K562 (cell line): ENCODE results near the gene DPP3. TPM values are rescaled to one million over a fixed set of nuclear protein-coding genes. Genes with fewer than 3 reads are reported as not detected.

Experiments used
- ATAC-seq: fragments of 200-7000 bp; cut with Tn5 transposase; 3 replicates; pipeline ENCODE4 v1.9.1; 2020; ENCODE audit warnings: moderate library complexity
- BruUV-seq: library from RNA; stranded (reverse); fragments of 400-500 nt; replicated peaks from 2 replicates; lab custom pipeline; 2021; lab: Mats Ljungman, UMichigan
- CTCF ChIA-PET: fragments of 300-600 bp; formaldehyde crosslinking; extraction: SDS; loops from one replicate; lab custom pipeline; 2021; ENCODE audit warnings: low intra/inter-chr PET ratio; lab: Yijun Ruan, JAX
- POLR2A ChIA-PET: fragments of 300-600, 350-650 bp; sonication (Branson Sonifier 250); formaldehyde crosslinking; extraction: SDS; loops from one replicate; lab custom pipeline; 2021; ENCODE audit warnings: antibody characterized with exemption, inconsistent platforms; lab: Yijun Ruan, JAX
- DNase-seq, 4 experiments: peaks; one replicate each; pipeline versions ENCODE4 v3.0.0 to v3.0.0-alpha.2; 2011 to 2018; ENCODE audit warnings: low spot score in 3 of 4, mixed read lengths in 3 of 4; ENCODE audit errors: extremely low read depth in 1 of 4
- FAIRE-seq: peaks from 2 replicates; lab custom pipeline; 2011; peaks lifted over from hg19 to GRCh38; lab: Jason Lieb, UNC
- H2AFZ ChIP-seq: 2 replicates; pipeline ENCODE4 v1.6.0; 2011; ENCODE audit warnings: low read depth, low read length, control low read depth, inconsistent platforms
- H3K27ac ChIP-seq: fragments of 200-600 bp; 3 replicates; pipeline ENCODE4 v1.8.0; 2011; ENCODE audit warnings: low read depth, mild to moderate bottlenecking, control low read depth, inconsistent platforms, low read length, moderate library complexity, mixed read lengths; ENCODE audit errors: extremely low read depth
- H3K27me3 ChIP-seq, 2 experiments: fragments of 300-600 bp in 1 of 2; 2 replicates in 1 of 2; 3 replicates in 1 of 2; pipeline versions ENCODE4 v1.6.0 to v1.8.0; 2011; ENCODE audit warnings: inconsistent platforms in 2 of 2, low read length in 2 of 2, mild to moderate bottlenecking in 1 of 2, mixed read lengths in 1 of 2, moderate library complexity in 1 of 2; ENCODE audit not compliant: control insufficient read depth in 2 of 2, insufficient read depth in 2 of 2
- H3K36me3 ChIP-seq: fragments of 300-600 bp; 3 replicates; pipeline ENCODE4 v1.8.0; 2011; ENCODE audit warnings: mild to moderate bottlenecking, low read length, inconsistent platforms; ENCODE audit not compliant: control insufficient read depth, insufficient read depth
- H3K4me1 ChIP-seq, 2 experiments: fragments of 200-600 bp in 1 of 2; replicated peaks in 1 of 2; 2 replicates in 1 of 2; 3 replicates in 1 of 2; pipeline versions ENCODE4 v1.5.1 to v1.8.0; 2011; ENCODE audit warnings: inconsistent platforms in 2 of 2, low read length in 2 of 2, mild to moderate bottlenecking in 1 of 2, mixed read lengths in 1 of 2, moderate library complexity in 1 of 2; ENCODE audit not compliant: control insufficient read depth in 2 of 2, insufficient read depth in 2 of 2
- H3K4me2 ChIP-seq: 2 replicates; pipeline ENCODE4 v1.6.1; 2011; ENCODE audit warnings: low read length, control low read depth, inconsistent platforms, mixed read lengths; ENCODE audit not compliant: insufficient read depth
- H3K4me3 ChIP-seq: fragments of 200-600 bp; sonication (generic), shearing (Covaris generic); 2 replicates; pipeline ENCODE4 v1.5.1; 2016; ENCODE audit warnings: control low read depth, inconsistent platforms
- H3K79me2 ChIP-seq: fragments of 200-600 bp; 3 replicates; pipeline ENCODE4 v1.8.0; 2011; ENCODE audit warnings: low read length, inconsistent platforms; ENCODE audit not compliant: control insufficient read depth, insufficient read depth
- H3K9ac ChIP-seq, 2 experiments: 2 replicates each; pipeline versions ENCODE4 v1.6.0 to v1.6.1; 2011; ENCODE audit warnings: low read depth in 2 of 2, low read length in 2 of 2, control low read depth in 1 of 2, inconsistent platforms in 1 of 2, mild to moderate bottlenecking in 1 of 2, mixed read lengths in 1 of 2; ENCODE audit not compliant: insufficient read depth in 1 of 2
- H3K9me1 ChIP-seq: one replicate; pipeline ENCODE4 v1.6.0; 2011; ENCODE audit warnings: inconsistent platforms, mild to moderate bottlenecking, low read length, moderate library complexity; ENCODE audit not compliant: control insufficient read depth, insufficient read depth
- H3K9me3 ChIP-seq: replicated peaks from 2 replicates; pipeline ENCODE4 v1.5.1; 2011; ENCODE audit warnings: low read depth, low read length, inconsistent platforms; ENCODE audit not compliant: control insufficient read depth, insufficient read depth
- H4K20me1 ChIP-seq: replicated peaks from 2 replicates; pipeline ENCODE4 v1.6.1; 2011; ENCODE audit warnings: low read length, inconsistent platforms, mixed read lengths; ENCODE audit not compliant: control insufficient read depth, insufficient read depth
- DPF2 ChIP-seq: fragments of 450-650 bp; IDR thresholded peaks from 2 replicates; pipeline ENCODE4 v1.6.1; 2016
- EP300 ChIP-seq: IDR thresholded peaks from 2 replicates; pipeline ENCODE4 v1.6.1; 2012; ENCODE audit warnings: low read length, improper control_type of control experiment
- ETS2 ChIP-seq: IDR thresholded peaks from 2 replicates; pipeline ENCODE4 v1.6.1; 2016; ENCODE audit warnings: borderline replicate concordance, missing genetic modification characterization, mild to moderate bottlenecking, moderate library complexity, missing compliant biosample characterization; ENCODE audit not compliant: poor library complexity, severe bottlenecking
- ILF3 ChIP-seq: fragments of 450-650 bp; IDR thresholded peaks from 2 replicates; pipeline ENCODE4 v1.6.1; 2018; ENCODE audit warnings: antibody characterized with exemption, mild to moderate bottlenecking, moderate library complexity, borderline replicate concordance
- MTA2 ChIP-seq: fragments of 450-650 bp; IDR thresholded peaks from 2 replicates; pipeline ENCODE4 v1.6.1; 2016; ENCODE audit warnings: low read depth
- TAF7 ChIP-seq: fragments of 450-650 bp; IDR thresholded peaks from 2 replicates; pipeline ENCODE4 v1.6.1; 2016; ENCODE audit warnings: missing genetic modification characterization, missing compliant biosample characterization
- TEAD1 ChIP-seq, 2 experiments: fragments of 450-650 bp in 1 of 2; sonication (generic) in 1 of 2; formaldehyde crosslinking; IDR thresholded peaks; 2 replicates each; pipeline versions ENCODE4 v1.4.0 to v1.8.0; 2020 to 2022; ENCODE audit warnings: mild to moderate bottlenecking in 2 of 2, missing genetic modification reagents in 1 of 2
- ZBTB2 ChIP-seq: fragments of 450-650 bp; IDR thresholded peaks from 2 replicates; pipeline ENCODE4 v1.6.1; 2016; ENCODE audit warnings: antibody characterized with exemption
- ZNF717 ChIP-seq: fragments of 250-450 bp; sonication (Bioruptor Pico); IDR thresholded peaks from 2 replicates; pipeline ENCODE4 v1.5.0; 2021
- WGBS: fragments of 100-300 bp; shearing (Covaris generic); methylation state at CpG from one replicate; pipeline ENCODE4 v1.1.6; 2016; ENCODE audit warnings: low coverage, mixed read lengths; ENCODE audit not compliant: insufficient coverage; ENCODE audit errors: missing lambda C conversion rate; 5-methylcytosine and 5-hydroxymethylcytosine counted together
- in situ Hi-C: fragments of 300-500 bp; cut with MboI; formaldehyde crosslinking; loops from 4 replicates; pipeline ENCODE4 v1.15.0; 2018; ENCODE audit warnings: inconsistent platforms, mixed read lengths
- intact Hi-C: fragments of 100-400 bp; cut with micrococcal nuclease; formaldehyde crosslinking; loops from 2 replicates; pipeline ENCODE4 v1.14.2; 2022
- polyA plus RNA-seq, 8 experiments: library from polyadenylated mRNA; depleted of rRNA in 4 of 8; stranded (reverse) in 5 of 8; unstranded in 3 of 8; fragments of >200 nt; fragmentation: Nextera tagmentation in 2 of 8; fragmentation: Illumina TruSeq in 1 of 8; extraction: Ambion mirVana in 2 of 8; extraction: Trizol in 1 of 8; gene quantifications; 2 replicates each; pipeline versions ENCODE4 v1.2.1 to v1.2.3, GENCODE V29; 2011 to 2014; ENCODE audit warnings: inconsistent platforms in 1 of 8, missing spikeins in 1 of 8
- total RNA-seq, 7 experiments: library from RNA; depleted of rRNA in 6 of 7; stranded (reverse); fragments of >200 nt in 6 of 7; fragmentation: Illumina TruSeq in 2 of 7; extraction: Trizol in 2 of 7; gene quantifications; 2 replicates each; pipeline versions ENCODE4 v1.2.1 to v1.2.3, GENCODE V29; 2011 to 2021; ENCODE audit warnings: low replicate concordance in 1 of 7

The DPP3 gene
- total and polyA plus RNA-seq, 9 of the 15 experiments (the other 6 are each of a cell fraction or from before 2014, with no cell fraction given): 3.7 to 69.2 (median 43.3) TPM

GRCh38 chr11:66479394-66480116, 679 bp upstream of the DPP3 start:
- peak; percentile 39 to 50 (median 46) for DNase-seq
- FAIRE-seq: no peak
- H3K9me1 ChIP-seq: no peaks in the 10 kb centered on the region
- H3K4me2 ChIP-seq: peak overlapping the region; percentile 87
- H3K36me3 ChIP-seq: peaks cover 20% of the 10 kb centered on the region; the same call in 2 of the 3 replicates
- in situ Hi-C loops: no loop called here
- TSS peak; percentile 90 for BruUV-seq
- peaks cover 9% of the 10 kb centered on the region; the same call in 1 of the 2 replicates for H4K20me1 ChIP-seq
- ChIA-PET POLR2A (interaction anchor here (0.6 to 2.2 kb wide), 18 partner anchors 8 to 428 kb away, joined by 3 to 18 read pairs (median 4); partner anchors contain the start of genes BBS1, MRPL11, PELI3 and RBM4), CTCF (interaction anchor here (2.0 to 4.2 kb wide), 2 partner anchors 72 to 93 kb away, joined by 5 to 50 read pairs; no protein-coding TSS in a partner anchor)
- intact Hi-C loops: loop anchor here (1.0 to 5.0 kb wide), 3 partner anchors 40 to 198 kb away; partner anchors contain the start of gene RBM4B
- peak overlapping the region; percentile 97 for H2AFZ ChIP-seq
- H3K4me3 ChIP-seq: peak overlapping the region; percentile 65
- peaks cover 12% of the 10 kb centered on the region; the same call in 2 of the 3 replicates for H3K79me2 ChIP-seq
- H3K27me3 ChIP-seq: no peaks in the 10 kb centered on the region
- peaks cover 3 to 31% of the 10 kb centered on the region in 2 experiments; a peak in 4 of 5 replicates for H3K4me1 ChIP-seq
- H3K27ac ChIP-seq: peak overlapping the region; percentile 92
- WGBS: 2% methylated on average over 32 of the region's 34 CpGs
- ATAC-seq: peak; percentile 63
- no peaks in the 10 kb centered on the region for H3K9me3 ChIP-seq
- peak overlapping the region; percentile 92 to 95 for H3K9ac ChIP-seq
- TF ChIP-seq TEAD1 (CRISPR knock-in tag; IDR thresholded peaks at IDR 0.05) (0 out of 4 replicates have a peak, but pooled peaks of 1 of the 2 experiments have one; percentile 3), ILF3 (no peak; the same call in 1 of the 2 replicates), ETS2 (no peak), DPF2 (no peak), MTA2 (no peak), ZNF717 (CRISPR knock-in tag) (0 out of 2 replicates have a peak, but pooled peaks have one; percentile 33), EP300 (no peak), TAF7 (tag) (0 out of 2 replicates have a peak, but pooled peaks have one; percentile 15), ZBTB2 (no peak)
